ENCODE data around the gene OPN1MW3. TPM values are rescaled to one million over a fixed set of nuclear protein-coding genes. Genes with fewer than 3 reads are reported as not detected.

OPN1MW3 gene
- total RNA-seq, 1 experiment from 2014 or later, result not detected

GRCh38 chrX:154309041-154309775 lies 51.8 kb downstream of the OPN1MW3 start:
- no peak overlapping the region for H2BK120ac ChIP-seq (ENCODE audit: low read depth, low read length, poor library complexity, severe bottlenecking)
- H3K9me3 Mint-ChIP-seq, result peaks cover 82 to 84% of the 10 kb centered on the region in 2 experiments
- no peak for TF ChIP-seq CTCF (conservative IDR thresholded peaks at IDR 0.05)

More at GRCh38 chrX:154309041-154309775, 51.8 kb downstream of the OPN1MW3 start:
- H2BK5ac ChIP-seq (ENCODE audit: insufficient read length, low read length), result no peak overlapping the region
- no peak for DNase-seq
- no peaks in the 10 kb centered on the region for H3K27me3 ChIP-seq (ENCODE audit: insufficient read depth, low read length)
- H2BK12ac ChIP-seq (ENCODE audit: insufficient read length, low read depth, low read length), result no peak overlapping the region
- H4K5ac ChIP-seq (ENCODE audit: insufficient read length, low read depth, low read length), result no peak overlapping the region
- H4K91ac ChIP-seq (ENCODE audit: insufficient read length, low read depth, low read length), result no peak overlapping the region
- no peak overlapping the region for H2BK15ac ChIP-seq (ENCODE audit: low read depth, low read length)
- no peak overlapping the region for H3K18ac ChIP-seq (ENCODE audit: insufficient read length, low read depth, low read length)
- no peaks in the 10 kb centered on the region for H3K79me2 ChIP-seq (ENCODE audit: insufficient read depth, low read length)
- H3K27ac ChIP-seq (ENCODE audit: insufficient read length, low read depth, low read length), result no peak overlapping the region
- H3K14ac ChIP-seq (ENCODE audit: insufficient read depth, low read length), result no peak overlapping the region
- H3K27ac Mint-ChIP-seq, result no peak overlapping the region
- peaks cover 2 to 14% of the 10 kb centered on the region in 2 experiments for H3K4me1 Mint-ChIP-seq
- no CpG with 5 or more reads among the region's 16 CpGs for WGBS (ENCODE audit: extremely low coverage, insufficient read length, low lambda C conversion rate)
- no peak overlapping the region for H3K23ac ChIP-seq (ENCODE audit: insufficient read length, low read depth, low read length)
- no peaks in the 10 kb centered on the region for H3K4me1 ChIP-seq (ENCODE audit: insufficient read depth, low read length)
- H3K9ac ChIP-seq (ENCODE audit: extremely low read depth, insufficient read length, low read length), result no peak overlapping the region
- H2AFZ ChIP-seq (ENCODE audit: low read length), result no peak overlapping the region
- H2BK20ac ChIP-seq (ENCODE audit: low read depth, low read length, poor library complexity, severe bottlenecking), result no peak overlapping the region
- no peak overlapping the region for H4K8ac ChIP-seq (replicated peaks; ENCODE audit: insufficient read length, low read depth, low read length)
- peaks cover 22% of the 10 kb centered on the region for H3K27me3 Mint-ChIP-seq (ENCODE audit: low read depth)
- H3T11ph ChIP-seq (ENCODE audit: low read length), result no peak overlapping the region
- peaks cover 0 to 4% (median 0%) of the 10 kb centered on the region in 3 experiments; a peak in 4 of 7 replicates for H3K36me3 Mint-ChIP-seq (ENCODE audit: insufficient read depth in 1 of 3, low read depth in 3 of 3)
- no peaks in the 10 kb centered on the region for H4K20me1 ChIP-seq (ENCODE audit: control insufficient read depth, insufficient read depth, insufficient read length)
- H3K23me2 ChIP-seq (ENCODE audit: insufficient read length, low read depth, low read length, poor library complexity, severe bottlenecking), result no peaks in the 10 kb centered on the region
- H3K9me3 ChIP-seq (ENCODE audit: control insufficient read depth, low read depth, low read length), result peaks cover 69% of the 10 kb centered on the region
- H3K4ac ChIP-seq (ENCODE audit: low read depth, low read length), result no peak overlapping the region
- no peak overlapping the region for H2AK5ac ChIP-seq (ENCODE audit: insufficient read length, low read length)
- H3K4me3 Mint-ChIP-seq, result no peak overlapping the region; a peak in 1 of 5 replicates
- no peak overlapping the region for H3K56ac ChIP-seq (ENCODE audit: insufficient read length, low read depth, low read length)
- H3K4me2 ChIP-seq (ENCODE audit: insufficient read depth, insufficient read length, low read length), result no peak overlapping the region
- no peaks in the 10 kb centered on the region for H3K79me1 ChIP-seq (ENCODE audit: insufficient read depth, low read depth, low read length, poor library complexity, severe bottlenecking)
